HG03521 (cell line): Measurements from ENCODE around the gene SEMA3B.
"Not testable (repeated sequence)": the region's sequence is repeated elsewhere in the genome, so short reads cannot be mapped to it uniquely, and the experiment has no call there.

Source experiments
- ATAC-seq: cut with Tn5 transposase; IDR thresholded peaks from one replicate; pipeline ENCODE4 v1.9.1; 2021; ENCODE audit warnings: mild to moderate bottlenecking, moderate library complexity; ENCODE audit not compliant: unreplicated experiment

Gene SEMA3B

GRCh38 chr3:50271314-50271936 lies 2.5 kb downstream of the SEMA3B start:
- ATAC-seq: no peak

DNA sequence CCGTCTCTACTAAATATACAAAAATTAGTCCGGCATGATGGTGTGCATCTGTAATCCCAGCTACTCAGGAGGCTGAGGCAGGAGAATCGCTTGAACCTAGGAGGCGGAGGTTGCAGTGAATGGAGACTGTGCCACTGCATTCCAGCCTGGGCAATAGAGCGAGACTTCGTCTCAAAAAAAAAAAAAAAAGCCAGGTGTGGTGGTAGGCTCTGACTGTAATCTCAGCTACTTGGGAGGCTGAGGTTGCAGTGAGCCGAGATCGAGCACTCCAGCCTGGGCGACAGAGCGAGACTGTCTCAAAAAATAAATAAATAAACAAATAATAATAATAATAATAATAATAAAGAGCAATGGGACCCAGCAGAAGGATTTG lies 3.6 kb downstream of the SEMA3B start:
- ATAC-seq: not testable (repeated sequence)

GRCh38 chr3:50272911-50273688 lies 4.2 kb downstream of the SEMA3B start:
- ATAC-seq: peak; percentile 63

- ATAC-seq: no peak
Observed at GRCh38 chr3:50273689-50274065, 4.7 kb downstream of the SEMA3B start.

- ATAC-seq: no peak
Observed at GRCh38 chr3:50274371-50275104, 5.6 kb downstream of the SEMA3B start.

GRCh38 chr3:50275141-50275995 lies 6.4 kb downstream of the SEMA3B start:
- no peak for ATAC-seq

DNA sequence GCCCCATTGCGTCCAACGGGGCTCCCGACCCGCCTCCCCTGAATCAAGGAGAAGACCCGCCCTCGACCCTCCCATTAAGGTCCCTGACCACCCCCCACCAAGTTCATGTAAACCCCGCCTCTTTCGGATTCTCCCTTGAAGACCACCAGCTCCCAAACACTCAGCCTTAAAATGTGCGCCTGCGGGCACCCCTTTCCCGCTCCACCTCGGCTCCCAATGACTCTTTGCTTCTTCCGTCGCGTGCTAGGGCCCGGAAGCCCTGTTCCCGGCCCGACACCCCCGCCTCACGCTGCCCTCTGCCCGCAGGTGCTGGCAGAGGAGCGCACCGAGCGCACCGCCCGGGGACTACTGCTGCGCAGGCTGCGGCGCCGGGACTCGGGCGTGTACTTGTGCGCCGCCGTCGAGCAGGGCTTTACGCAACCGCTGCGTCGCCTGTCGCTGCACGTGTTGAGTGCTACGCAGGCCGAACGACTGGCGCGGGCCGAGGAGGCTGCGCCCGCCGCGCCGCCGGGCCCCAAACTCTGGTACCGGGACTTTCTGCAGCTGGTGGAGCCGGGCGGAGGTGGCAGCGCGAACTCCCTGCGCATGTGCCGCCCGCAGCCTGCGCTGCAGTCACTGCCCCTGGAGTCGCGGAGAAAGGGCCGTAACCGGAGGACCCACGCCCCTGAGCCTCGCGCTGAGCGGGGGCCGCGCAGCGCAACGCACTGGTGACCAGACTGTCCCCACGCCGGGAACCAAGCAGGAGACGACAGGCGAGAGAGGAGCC lies 7.2 kb downstream of the SEMA3B start:
- ATAC-seq: no peak

DNA sequence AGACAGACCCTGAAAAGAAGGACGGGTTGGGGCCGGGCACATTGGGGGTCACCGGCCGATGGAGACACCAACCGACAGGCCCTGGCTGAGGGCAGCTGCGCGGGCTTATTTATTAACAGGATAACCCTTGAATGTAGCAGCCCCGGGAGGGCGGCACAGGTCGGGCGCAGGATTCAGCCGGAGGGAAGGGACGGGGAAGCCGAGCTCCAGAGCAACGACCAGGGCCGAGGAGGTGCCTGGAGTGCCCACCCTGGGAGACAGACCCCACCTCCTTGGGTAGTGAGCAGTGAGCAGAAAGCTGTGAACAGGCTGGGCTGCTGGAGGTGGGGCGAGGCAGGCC lies 7.8 kb downstream of the SEMA3B start:
- ATAC-seq: no peak

DNA sequence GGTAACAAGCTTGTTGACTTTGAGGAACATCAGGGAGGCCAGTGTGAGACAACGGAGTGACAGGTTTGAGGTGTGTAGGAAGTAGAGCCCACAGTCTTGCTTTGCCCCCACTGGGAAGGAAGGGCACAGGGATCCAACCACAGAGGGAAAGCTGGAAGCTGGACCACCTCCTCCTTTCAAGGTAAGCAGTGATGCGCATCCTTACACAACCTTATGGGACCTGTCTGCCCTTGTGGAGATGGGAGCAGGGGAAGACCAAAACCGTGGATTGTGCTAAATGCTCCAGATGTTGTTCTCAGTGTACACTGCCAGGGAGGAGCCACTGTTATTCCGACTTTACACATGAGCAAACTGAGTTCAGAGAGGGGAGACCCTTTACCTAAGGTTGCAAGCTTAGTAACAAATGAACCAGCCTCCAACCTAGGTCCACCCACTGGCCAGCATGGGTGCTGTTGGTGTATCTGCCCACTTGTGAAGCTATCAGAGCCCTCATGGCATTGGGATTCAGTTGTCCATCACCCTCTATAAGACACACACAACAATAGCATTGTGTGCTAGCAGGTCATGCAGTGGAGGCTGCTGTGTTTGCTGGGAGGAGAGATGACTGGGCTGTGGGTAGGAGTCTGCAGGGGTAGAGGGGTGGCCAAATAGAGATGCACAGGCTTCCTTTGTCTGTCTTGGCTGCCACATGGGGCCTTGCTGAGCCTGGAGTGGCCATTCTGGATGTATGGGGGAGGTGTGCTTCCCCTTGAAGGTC lies 9.4 kb downstream of the SEMA3B start:
- ATAC-seq: no peak

- no peak for ATAC-seq
Observed at GRCh38 chr3:50278880-50279224, 9.9 kb downstream of the SEMA3B start, which contains the start of gene LSMEM2. TSS of gene LSMEM2 (plus strand) at chr3:50279087. CDS start at chr3:50279114, 27 bp downstream.

GRCh38 chr3:50279255-50280016 lies 10.5 kb downstream of the SEMA3B start:
- no peak for ATAC-seq

DNA sequence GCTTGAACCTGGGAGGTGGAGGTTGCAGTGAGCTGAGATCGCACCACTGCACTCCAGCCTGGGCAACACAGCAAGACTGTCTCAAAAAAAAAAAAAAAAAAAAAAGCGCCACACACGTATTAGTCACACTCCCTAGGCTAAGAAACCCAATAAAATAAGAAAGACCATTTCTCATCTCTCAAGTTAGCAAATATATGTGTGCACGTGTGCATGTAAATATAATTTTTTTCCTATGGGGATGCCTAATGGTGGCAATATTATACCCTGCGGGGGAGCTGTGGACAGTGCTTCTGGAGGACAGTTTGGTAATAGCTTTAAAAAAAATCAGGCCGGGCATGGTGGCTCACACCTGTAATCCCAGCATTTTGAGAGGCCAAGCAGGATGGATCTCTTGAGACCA lies 15.2 kb downstream of the SEMA3B start:
- ATAC-seq: not testable (repeated sequence)

DNA sequence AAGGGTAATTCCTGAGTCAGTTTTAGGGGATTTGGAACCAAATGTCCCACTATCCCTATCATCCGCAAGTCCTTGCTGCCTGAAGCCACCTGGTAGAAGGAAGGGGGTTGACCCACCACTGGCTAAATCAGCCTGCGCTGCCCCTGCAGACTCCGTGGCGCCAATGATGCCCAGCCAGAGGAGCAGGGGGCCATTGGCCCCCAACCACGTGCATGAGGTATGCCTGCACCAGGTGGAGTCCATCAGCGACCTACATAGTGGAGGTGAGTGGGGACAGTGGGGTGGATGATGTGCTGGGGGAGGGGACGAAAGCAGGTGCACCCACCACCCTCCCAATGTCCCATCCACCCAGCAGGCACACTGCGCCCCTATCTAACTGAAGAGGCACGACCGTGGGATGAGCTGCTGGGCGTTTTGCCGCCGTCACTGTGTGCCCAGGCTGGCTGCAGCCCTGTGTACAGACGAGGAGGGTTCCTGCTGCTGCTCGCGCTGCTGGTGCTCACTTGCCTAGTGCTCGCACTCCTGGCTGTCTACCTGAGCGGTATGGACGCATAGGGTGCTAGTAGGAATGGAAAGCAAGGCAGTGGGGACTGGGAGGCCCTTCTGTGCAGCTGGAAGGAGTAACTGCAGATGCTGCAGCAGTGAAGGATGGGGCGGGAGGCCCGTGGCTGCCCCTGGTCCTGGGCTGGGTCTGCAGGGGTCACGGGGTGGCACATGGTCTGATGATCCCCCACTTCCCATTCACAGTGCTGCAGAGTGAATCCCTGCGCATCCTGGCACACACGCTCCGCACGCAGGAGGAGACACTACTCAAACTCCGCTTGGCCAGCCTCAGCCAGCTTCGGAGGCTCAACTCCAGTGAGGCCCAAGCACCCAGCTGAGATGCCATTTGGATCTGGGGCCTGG lies 17.6 kb downstream of the SEMA3B start:
- ATAC-seq: no peak

DNA sequence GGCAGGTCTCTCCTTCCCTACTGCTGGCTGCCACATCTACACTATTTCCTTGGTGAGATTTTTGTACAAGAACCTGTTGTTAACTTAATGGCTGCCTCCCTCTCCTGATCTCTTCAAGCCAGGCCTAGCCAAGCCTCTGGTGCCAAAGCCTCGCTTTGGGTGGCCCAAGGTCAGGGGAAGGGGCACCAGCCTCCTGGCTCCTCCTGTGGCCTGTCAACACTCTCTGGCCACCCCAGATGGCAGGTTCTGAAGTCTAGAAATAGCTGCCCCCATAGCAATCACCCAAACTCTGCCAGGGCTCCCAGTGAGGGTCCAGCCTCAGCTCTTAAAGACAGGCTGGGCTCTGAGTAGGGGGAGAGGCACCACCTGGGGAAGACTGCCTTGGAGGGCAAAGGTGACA lies 18.3 kb downstream of the SEMA3B start:
- no peak for ATAC-seq

DNA sequence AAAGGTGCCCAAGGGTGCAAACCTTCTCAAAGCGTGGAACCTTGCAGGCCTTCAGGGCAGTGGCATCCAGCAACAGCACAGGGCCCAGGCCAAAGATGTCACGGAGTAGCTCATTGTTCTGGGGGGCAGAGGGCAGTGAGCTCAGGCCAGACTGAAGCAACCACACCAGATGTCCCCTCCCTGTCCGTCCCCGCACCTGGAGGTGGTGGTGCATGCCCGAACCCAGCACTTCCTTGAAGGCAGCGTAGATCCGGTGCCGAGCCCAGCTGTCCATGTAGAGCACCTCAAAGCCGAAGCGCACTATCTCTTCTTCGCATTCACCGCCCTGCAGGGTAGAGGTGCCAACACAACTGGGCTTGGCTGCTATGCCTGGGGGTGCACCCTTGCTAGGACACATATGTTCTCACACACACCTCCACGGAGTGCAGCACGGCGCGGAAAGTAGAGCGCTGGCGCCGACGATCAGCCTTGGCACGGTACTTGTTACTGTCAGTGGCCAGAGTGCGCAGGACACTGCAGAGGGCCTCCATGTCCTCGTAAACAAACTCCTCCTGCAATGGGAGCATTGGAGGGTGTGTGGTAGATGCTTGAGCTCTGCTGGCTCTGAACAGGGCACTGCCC lies 19.6 kb downstream of the SEMA3B start:
- no peak for ATAC-seq

GRCh38 chr3:50289130-50289529 lies 20.2 kb downstream of the SEMA3B start:
- no peak for ATAC-seq

DNA sequence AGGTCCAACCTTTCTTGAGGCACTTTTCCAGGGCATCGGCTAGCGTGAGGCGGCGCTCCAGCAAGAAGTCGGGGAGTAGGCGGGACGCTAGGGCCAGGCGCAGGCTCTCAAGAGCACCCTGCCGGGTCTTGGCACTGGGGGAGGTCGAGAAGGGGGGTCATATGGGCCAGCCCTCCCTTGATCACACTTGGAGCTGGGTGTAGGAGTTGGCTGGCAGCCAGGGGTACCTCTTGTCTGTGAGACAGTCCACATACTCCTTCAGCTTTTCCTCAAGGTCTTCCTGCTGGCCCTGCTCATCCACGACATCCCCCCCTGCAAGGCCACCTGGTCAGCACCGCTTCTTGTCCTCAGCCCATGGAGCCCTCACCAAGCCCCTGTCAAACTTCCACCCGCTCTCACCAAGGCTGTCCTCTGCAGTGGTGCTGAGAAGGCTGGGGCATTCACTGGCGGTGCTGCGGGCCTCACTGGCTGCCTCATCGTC lies 21.3 kb downstream of the SEMA3B start:
- no peak for ATAC-seq
